NCI-H2196 (cell line): ENCODE measurements around the gene GABBR1.

ENCODE experiments used
- DNase-seq: peaks from one replicate; lab custom pipeline; 2025; ENCODE audit not compliant: unreplicated experiment; lab: John Stamatoyannopoulos, UW

Gene GABBR1

GRCh38 chr6:29567991-29568390 is 65.0 kb downstream of the GABBR1 start:
- no peak for DNase-seq

DNA sequence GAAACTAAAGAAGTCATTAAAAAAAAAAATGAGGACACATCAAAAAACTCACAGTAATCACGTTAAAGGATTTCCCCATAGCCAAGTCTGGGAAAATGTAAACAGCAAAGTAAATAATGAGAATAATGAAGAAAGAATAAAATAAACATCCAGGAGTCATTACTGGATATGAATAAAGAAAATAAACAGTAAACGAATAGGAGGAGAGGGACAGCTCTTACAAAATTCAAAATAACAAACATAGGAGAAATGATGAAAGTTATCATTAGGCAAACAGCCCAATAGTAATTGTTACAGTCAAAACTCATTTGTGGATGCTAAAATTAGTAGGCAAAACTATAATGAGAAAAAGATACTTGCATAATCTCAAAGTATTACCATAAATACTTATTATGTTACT is 65.4 kb downstream of the GABBR1 start:
- no peak for DNase-seq

GRCh38 chr6:29566856-29567255 is 66.1 kb downstream of the GABBR1 start:
- DNase-seq = no peak

GRCh38 chr6:29564875-29565274 is 68.1 kb downstream of the GABBR1 start:
- no peak for DNase-seq

DNA sequence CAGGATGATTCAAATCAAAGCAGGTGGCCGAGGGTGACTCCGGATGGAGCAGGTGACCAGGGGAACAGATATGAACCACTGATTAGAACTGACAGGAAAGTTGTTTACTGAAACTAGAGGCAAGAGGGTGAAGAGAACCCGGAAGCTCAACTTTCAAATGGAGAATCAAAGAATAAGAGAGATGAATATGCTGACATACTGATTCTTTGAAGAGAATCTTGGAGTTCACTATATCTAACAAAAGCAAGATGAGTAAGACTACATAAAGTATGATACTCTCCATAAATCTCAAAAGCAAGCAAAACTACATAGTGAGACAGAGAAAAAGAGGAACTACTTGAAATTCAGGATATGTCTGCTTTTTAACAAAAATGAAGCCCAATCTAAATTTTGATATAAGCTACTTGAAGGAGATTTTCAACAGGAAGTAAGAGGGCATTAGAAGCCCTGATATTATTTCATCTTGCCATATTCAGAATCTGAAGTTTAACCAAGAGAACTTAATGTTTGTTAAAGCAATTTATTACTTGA is 69.5 kb downstream of the GABBR1 start:
- no peak for DNase-seq

DNA sequence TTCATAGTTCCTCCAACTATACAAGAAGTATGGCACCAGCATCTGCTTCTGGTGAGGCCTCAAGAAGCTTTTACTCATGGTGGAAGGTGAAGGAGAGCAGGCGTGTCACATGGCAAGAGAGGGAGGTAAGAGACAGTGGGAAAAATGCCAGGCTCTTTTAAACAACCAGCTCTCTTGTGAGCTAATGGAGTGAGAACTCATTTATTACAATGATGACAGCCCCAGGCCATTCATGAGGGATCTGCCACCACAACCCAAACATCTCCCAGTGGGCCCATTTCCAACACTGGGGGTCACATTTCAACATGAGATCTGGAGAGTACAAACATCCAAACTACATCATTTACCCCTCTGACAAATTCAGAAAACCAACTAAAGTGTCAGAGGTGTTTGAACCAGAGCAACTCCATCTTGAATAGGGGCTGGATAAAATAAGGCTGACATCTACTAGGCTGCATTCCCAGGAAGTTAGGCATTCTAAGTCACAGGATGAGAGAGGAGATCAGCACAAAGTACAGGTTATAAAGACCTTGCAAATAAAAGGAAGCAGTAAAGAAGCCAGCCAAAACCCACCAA is 71.3 kb downstream of the GABBR1 start:
- no peak for DNase-seq

DNA sequence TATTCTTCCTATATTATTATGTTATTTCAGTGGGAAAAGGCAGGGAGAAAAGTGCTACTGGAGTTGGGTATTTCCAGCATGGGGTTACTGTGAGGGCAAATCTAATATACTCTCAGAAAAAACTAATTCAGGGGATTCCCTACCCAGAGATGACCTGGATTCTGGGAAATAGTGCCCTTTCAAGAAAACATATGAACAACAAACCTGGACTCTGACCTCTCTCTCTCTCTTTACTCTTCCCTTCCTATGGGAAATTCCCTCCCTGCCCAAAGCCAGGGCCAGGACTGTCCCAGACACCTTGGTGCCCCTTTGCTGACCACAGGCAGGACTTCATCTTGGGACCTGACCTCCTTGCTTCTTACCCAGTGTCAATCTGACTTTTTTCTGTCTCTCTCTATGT is 71.9 kb downstream of the GABBR1 start:
- no peak for DNase-seq

- DNase-seq = no peak
Observed at GRCh38 chr6:29559524-29560287, 73.3 kb downstream of the GABBR1 start, which contains the start of gene UBD. UBD (minus strand) TSS chr6:29559732; CDS start chr6:29559701, 31 bp downstream.

DNA sequence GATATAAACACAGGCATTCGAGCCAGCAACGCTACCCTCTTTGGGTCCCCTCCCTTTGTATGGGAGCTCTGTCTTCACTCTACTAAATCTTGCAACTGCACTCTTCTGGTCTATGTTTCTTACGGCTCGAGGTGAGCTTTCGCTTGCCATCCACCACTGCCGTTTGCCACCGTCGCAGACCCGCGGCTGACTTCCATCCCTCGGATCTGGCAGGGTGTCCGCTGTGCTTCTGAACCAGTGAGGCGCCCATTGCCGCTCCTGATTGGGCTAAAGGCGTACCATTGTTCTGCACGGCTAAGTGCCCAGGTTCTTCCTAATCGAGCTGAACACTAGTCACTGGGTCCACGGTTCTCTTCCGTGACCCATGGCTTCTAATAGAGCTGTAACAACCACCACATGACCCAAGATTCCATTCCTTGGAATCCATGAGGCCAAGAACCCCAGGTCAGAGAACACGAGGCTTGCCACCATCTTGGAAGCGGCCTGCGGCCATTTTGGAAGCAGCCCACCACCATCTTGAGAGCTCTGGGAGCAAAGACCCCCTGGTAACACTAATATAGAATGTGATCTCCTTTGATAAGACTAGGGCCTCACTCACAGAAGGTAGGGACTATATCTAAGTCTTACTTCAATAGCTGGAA is 74.4 kb downstream of the GABBR1 start:
- no peak for DNase-seq

DNA sequence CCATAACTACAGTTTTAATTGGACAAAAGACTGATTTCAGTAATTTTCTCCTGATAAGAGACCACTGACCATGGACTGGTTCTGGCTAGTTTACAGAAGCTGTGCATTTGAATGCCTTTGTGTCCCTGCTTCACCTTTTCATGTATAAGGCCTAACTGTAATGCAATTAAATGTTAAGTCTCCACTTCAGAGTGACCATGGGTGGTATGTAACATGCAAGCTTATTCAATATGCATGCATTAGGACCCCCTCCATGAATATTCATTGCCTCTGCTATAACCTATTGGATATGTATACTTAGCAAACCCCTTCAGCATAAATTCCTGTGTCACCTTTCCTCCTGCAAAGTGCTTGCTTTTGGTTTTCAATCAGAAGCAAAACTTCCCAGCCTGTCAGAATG is 75.7 kb downstream of the GABBR1 start:
- no peak for DNase-seq

GRCh38 chr6:29554764-29555163 is 78.2 kb downstream of the GABBR1 start:
- DNase-seq = no peak

DNA sequence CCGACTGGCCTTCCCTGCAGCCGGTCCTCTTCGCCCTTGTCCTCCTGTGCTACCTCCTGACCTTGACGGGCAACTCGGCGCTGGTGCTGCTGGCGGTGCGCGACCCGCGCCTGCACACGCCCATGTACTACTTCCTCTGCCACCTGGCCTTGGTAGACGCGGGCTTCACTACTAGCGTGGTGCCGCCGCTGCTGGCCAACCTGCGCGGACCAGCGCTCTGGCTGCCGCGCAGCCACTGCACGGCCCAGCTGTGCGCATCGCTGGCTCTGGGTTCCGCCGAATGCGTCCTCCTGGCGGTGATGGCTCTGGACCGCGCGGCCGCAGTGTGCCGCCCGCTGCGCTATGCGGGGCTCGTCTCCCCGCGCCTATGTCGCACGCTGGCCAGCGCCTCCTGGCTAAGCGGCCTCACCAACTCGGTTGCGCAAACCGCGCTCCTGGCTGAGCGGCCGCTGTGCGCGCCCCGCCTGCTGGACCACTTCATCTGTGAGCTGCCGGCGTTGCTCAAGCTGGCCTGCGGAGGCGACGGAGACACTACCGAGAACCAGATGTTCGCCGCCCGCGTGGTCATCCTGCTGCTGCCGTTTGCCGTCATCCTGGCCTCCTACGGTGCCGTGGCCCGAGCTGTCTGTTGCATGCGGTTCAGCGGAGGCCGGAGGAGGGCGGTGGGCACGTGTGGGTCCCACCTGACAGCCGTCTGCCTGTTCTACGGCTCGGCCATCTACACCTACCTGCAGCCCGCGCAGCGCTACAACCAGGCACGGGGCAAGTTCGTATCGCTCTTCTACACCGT is 79.5 kb downstream of the GABBR1 start:
- no peak for DNase-seq

GRCh38 chr6:29552512-29553051 is 80.4 kb downstream of the GABBR1 start:
- no peak for DNase-seq

DNA sequence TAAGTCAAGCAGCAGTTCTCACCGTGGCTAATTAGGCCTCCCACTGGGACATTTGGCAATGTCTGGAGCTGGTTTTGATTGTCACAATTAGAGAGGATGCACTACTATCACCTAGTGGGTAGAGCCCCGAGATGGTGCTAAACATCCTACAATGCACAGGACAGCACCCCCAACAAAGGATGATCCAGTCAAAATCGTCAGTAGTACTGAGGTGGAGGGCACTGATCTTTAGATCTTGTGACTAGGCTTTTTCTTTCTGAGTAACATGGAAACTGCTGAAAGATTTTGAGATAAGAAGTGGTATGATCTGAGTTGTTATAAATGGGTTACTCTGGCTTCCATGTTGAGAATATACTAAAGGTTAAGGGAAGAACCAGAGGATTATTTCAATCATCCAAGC is 85.4 kb downstream of the GABBR1 start:
- no peak for DNase-seq

DNA sequence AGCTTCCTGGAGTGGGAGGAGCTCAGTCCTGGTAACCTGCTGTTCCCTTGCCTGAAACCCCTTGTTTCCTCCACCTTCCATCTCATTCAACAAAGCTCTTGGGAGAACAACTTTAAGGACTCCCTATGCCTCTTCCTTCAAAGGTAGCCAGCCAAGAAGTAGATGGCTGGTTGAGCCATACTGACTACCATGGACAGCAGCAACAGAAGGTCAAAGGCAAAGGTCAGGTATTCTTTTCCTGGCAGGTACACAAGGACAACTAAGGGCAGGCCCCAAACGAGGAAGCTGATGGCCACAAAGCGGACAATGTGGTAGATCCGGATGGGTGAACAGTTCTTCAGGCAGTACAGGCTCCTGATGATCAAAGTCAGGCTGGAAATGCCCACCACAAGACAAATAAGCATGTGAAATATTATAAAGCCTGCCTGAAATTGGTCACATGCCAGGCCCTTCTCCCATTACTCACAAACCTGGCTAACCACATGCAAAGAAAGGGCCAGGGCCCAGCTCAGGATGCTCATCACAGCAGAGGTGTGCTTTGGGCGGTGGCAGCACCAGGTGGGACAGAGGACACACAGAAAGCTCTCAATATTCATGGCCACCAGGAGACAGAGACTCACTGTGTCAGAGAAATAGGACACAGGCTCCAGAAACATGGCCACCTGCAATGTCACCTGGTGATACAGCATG is 95.1 kb downstream of the GABBR1 start:
- no peak for DNase-seq

DNA sequence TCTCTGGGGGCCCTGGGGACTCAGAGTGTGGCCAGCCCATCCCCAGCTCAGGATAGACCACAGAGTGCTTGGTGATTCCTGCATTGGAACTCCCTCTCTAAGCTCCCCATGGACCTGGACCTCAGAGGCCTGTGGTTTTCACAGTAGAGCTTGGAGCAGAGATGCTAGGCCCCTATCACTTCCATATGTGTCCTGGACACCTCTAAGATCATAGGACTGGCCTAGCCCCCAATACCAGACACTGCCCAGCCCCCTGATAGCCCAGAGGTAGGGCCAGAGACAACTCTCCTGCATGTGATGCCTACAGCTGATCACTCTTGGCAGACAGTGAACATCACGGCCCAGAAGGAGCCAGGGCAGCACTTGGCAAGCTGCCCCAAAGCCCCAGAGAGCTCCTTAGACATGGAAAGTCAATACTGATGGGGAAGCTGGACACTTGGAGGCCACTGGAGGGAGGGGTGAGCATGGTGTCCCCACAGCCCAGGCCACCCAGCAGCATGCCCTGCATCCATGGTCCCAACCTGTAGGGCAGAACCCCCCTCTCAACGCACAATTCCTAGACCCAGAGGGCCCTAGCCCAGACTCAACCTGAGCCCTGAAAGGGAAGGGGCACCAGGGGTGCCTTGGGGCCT is 100.5 kb downstream of the GABBR1 start:
- no peak for DNase-seq

DNA sequence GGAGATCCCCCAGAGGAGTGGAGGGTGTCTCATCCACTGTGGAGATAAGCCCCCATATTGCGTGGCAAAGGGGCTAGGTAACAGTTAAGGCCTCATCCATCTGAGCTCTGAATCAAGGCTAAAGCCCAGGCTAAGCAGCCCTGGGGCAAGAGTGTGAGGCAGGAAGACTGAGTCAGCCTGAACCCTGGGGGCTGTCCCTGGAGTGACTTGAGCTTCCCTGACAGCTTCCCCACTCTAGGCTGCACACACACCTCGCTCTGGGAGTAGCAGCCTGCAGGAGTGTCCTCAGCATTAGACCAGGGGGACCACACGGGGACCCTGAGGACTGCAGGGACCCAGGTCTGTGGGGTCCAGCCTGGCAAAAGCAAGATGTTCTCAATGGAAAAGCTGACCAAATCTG is 101.3 kb downstream of the GABBR1 start:
- no peak for DNase-seq

DNA sequence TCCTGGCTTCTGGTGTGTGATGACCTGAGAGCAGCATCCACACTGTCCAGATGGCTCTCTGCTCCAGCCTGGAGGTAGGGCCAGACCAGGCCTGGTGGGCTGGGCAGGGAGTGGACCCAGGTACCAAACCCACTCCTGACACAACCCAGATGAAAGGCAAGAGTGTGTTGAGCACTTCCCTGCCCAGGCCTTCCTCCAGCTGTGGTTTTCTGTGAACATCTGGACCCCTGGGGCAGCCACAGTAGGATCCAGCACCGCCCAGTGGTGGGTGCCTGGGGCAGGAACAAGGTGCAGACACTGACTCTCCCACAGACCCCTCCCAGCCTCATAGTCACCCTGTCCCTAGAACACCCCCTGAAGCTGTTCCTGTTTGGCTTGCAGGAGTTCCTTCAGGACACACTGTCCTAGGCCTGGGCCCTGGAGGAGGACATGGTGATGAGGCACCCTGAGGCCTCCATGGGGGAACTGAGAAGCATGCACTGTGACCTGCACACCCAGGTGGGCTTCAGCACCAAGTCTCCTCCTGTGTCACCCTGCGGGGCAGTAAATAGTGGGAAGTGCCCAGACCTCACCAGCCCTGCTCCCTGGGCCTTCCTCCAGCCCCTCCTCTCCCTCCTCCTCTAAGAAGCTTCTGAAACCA is 102.2 kb downstream of the GABBR1 start:
- no peak for DNase-seq

DNA sequence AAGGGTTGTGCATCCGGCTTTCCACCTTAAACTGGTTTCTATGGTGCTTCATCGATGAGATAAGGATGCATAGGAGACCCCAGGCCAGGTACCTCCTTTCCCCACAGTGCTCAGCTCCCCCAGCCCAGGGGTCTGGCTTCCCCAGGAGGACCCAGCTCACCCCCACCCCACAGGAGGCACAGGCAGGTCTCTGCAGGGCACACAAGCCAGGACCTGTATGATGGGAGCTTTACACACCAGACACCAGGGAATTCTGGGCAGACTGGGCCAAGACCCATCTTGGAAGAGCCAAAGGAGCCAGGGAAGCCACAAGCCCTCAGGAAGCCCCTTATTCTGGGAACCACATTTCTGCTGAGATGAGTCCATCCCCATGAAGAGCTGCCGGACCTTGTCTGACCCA is 103.0 kb downstream of the GABBR1 start:
- DNase-seq = no peak
